GM19351 (cell line): ENCODE results near the gene OSTF1.

Experiments
- ATAC-seq: cut with Tn5 transposase; IDR thresholded peaks from one replicate; pipeline ENCODE4 v1.9.1; 2021; ENCODE audit warnings: mild to moderate bottlenecking, moderate library complexity; ENCODE audit not compliant: unreplicated experiment

OSTF1 gene

GRCh38 chr9:75161116-75161857 is 73.0 kb downstream of the OSTF1 start:
- no peak for ATAC-seq

DNA sequence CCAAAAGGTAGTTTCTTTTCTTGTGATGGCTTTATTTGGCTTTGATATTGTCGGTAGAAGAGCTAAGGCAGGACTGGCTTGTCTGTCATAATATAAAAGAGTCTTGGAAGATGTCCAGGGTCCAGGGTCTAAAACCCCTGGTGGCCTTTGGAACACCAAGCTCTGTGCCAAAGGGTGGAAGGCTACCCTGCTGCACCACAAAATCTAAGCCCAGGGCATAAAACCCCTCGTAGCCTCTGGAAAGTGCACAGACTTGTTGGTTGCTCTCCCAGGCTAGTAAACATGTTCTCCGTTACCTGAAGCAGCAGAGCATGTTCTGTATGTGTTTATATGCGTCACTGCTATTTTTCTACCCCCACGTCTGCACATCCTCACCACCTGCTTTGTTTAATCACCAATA is 75.5 kb downstream of the OSTF1 start:
- ATAC-seq = no peak

GRCh38 chr9:75164573-75164972 is 76.3 kb downstream of the OSTF1 start:
- ATAC-seq = no peak

DNA sequence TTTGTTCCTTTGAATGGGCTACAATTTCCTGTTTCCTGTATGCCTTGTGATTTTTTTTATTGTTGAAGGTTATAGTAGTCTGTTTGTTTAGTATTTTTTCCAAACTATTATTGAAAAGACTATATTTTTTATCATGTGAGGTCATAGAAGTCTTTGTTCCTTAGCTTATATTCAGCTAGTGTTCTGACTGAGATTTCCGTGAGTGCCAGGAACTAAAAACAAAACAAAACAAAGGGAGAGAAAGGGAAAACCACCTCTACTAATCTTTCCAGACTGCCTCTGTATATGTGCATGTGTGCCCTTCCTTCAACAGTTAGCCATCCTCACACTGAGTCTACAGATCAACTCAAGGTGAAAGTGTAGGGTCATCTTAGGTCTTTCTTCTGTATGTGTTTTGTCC is 79.0 kb downstream of the OSTF1 start:
- no peak for ATAC-seq

DNA sequence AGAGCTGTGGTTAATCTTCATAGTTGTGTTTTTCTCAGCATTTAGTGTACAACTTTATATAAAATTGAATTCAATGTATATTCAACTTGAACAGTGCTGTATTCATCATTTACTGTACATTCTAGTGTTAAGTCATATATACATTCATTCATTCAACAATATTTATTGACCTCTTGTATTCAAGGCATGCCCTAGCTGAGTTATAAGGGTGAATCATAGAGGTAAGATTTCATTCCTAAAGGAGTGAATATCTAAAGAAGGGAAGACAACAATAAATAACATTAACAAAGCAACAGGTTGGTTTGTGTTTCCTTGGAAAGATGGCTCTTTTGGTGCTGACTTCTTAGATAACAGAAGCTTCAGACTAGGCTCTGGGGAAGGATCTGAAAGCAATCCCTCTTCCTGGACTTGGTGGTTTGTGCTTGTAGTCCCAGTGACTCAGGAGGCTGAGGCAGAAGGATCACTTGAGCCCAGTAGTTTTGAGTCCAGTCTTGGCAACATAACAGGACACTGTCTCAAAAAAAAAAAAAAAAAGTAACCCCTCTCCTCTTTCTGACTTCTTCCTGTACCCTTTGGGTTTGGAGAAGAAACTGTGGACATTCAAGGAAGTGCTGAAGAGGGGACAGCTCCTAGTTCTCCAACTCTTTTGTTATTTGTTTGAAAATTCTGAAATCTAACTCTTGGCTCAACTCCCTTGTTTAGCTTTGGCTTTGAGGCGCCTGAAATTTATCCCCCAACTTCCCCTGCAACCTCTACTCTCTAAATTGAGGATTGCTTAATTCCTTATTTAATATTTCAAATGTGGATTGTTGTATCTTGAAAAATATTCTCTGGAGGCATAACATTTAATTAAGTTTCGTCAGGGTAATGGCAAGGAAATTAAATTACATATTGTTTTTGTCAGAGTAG is 80.2 kb downstream of the OSTF1 start:
- ATAC-seq = no peak

GRCh38 chr9:75169623-75170022 is 81.3 kb downstream of the OSTF1 start:
- no peak for ATAC-seq

DNA sequence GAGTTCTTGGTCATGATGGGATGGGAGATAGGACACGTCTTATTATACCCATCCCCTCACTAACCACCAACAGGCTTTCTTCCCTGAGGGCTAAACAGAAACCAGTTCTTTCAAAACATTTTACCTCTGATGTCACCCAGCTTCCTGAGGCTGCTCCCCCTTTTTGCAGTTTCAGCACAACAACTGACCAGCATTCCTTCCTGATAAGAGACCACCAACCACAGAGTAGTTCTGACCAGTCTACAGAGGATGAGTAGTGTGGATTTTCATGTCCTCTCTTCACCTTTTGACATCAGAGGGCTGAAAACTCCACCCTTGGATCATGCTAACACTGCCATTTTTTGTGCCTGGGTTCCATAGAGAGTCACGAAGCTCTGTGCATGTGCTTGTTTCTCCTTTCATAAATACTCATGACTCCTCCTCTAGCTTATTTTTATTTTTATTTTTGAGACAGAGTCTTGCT is 82.6 kb downstream of the OSTF1 start:
- no peak for ATAC-seq

DNA sequence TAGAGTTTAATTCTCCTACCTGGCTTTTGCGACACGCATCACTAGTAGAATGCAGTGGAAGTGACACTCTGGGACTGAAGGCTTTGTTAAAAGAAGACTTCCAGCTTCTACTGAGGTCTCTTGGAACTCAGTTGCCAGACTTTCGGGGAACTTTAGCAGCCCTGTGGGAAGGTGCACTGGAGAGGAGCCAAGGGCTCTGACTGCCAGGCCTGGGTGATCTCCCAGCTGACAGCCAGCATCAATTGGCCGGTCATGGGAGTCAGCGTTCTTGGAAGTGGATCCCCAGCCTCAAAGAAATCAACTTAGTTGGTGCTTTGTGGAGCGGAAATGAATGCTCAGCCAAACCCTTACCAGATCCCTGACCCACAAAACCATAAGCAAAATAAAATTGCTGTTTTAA is 87.1 kb downstream of the OSTF1 start:
- no peak for ATAC-seq

DNA sequence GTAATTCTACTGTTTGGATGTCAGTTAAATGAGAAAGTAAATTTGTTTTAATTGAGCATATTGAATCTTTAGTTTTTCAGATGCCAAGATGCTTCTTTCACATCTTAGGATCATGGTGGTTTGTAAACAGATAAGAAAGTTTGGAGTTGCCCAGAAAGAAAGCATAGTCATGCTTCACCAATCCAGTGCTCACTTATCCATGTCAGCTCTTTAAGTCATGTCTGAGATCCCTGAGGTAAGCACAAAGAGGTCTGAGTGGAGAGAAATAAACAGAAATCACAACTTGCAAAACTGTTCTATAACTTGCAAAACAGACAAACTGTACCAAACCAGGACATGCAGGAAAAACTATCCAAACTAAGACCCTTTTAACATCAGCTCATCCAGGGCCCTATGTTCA is 87.7 kb downstream of the OSTF1 start:
- ATAC-seq = no peak

- ATAC-seq = no peak
Measured at GRCh38 chr9:75181750-75182149, 93.4 kb downstream of the OSTF1 start.

DNA sequence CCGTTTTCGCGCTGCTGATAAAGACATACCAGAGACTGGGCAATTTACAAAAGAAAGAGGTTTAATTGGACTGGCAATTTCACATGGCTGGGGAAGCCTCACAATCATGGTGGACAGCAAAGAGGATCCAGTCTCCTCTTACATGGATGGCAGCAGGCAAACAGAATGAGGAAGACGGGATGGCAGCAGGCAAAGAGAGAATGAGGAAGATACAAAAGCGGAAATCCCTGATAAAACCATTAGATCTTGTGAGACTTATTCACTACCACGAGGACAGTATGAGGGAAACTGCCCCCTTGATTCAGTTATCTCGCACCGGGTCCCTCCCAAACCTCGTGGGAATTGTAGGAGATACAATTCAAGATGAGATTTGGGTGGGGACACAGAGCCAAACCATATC is 95.0 kb downstream of the OSTF1 start:
- no peak for ATAC-seq

GRCh38 chr9:75184471-75184870 is 96.2 kb downstream of the OSTF1 start:
- no peak for ATAC-seq

DNA sequence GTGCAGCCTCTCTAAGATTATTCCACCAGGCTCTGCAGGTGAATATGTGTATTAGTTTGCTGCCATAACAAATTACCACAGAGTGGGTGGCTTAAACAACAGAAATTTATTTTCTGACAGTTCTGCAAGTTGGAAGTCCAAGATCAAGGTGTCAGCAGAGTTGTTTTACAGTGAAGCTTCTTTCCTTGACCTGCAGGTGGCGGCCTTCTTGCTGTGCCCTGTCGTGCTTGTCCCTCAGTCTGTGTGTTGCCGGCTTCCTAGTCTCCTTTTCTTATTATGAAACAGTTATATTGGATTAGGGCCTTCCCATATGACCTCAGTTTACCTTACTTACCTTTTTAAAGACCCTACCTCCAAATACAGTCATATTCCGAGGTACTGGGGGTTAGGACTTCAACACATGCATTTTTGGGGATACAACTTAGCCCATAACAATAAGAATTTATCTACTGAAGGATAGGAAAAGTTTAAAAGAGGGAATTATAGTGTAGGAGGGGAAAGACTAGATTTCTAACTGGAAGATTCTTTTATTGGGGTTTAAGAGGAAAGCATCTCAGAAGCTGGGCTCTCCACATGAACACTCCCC is 97.4 kb downstream of the OSTF1 start:
- peak; percentile 90 for ATAC-seq

- ATAC-seq = peak; percentile 35
Measured at GRCh38 chr9:75186767-75187380, 98.6 kb downstream of the OSTF1 start.

- no peak for ATAC-seq
Measured at GRCh38 chr9:75188756-75189155, 100.4 kb downstream of the OSTF1 start.

GRCh38 chr9:75190762-75191161 is 102.4 kb downstream of the OSTF1 start:
- ATAC-seq = no peak
